CD4-positive, alpha-beta T cell treated with Interleukin-15 for 4 hours (primary cell): ENCODE data around the gene PPP1R9A.

Experiments used
- DNase-seq: peaks from one replicate; pipeline ENCODE4 v3.0.0-alpha.2; 2020; ENCODE audit warnings: low spot score

Gene PPP1R9A

DNA sequence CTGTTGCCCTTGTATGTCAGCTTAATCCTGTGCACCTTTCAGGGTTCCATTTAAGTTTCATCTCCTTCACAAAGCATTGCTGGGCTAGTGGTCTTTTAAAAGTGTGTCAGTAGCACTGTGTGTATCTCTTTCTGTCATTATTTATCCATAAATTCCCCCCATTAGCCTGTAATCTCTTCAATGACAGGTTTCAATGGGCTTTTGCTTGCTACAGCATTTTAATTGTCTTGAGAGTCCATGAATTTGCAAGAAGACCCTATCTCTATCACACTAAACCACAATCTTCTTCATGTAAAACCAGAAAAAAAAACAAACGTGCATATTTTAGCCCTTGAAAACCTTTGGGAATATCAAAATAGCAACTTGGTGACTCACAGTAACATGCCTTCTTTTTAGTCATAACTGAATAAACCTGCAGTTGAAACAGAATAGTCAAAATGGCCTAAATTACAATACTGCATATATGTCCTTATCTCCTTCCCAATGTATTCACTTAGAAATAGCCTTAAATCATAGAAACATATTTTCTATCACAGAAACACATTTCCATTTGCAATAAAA is 298.4 kb downstream of the PPP1R9A start:
- DNase-seq, result no peak

DNA sequence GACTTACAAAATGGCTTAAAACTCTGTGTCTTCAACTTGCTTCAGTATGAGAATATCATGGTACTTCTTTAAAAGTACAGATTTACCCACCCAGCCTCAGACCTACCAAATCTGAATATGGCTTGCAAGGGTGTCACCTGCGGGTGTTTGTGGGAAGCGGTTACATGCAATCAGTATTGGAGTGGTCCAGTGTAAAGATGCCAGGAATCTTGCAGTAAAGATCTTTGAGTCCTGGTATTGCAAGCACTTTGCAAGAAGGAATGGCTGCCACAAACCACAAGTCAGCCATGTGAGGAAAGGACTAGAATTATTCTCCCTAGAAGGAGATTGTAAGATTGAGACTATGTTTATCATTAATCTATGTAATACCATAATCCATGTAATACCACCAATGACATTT is 301.9 kb downstream of the PPP1R9A start:
- DNase-seq, result no peak

DNA sequence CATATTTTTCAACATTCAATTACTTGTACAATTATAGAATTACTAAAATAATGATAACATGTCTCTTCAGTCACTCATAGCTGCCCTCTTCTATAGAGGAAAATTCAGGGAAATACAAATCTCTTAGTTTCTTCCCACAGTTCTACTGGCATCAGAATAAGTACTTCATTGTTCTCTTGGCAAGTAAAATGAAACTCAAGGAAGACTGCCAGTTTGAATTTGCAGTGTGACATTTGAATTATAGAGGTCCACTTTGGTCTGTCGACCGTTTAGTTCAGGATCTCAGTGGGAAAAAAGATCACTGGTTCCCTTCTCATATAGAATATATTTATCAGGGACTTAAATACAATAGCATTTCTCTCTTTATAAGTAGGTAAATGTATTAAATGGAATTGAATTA is 302.4 kb downstream of the PPP1R9A start:
- DNase-seq, result no peak

DNA sequence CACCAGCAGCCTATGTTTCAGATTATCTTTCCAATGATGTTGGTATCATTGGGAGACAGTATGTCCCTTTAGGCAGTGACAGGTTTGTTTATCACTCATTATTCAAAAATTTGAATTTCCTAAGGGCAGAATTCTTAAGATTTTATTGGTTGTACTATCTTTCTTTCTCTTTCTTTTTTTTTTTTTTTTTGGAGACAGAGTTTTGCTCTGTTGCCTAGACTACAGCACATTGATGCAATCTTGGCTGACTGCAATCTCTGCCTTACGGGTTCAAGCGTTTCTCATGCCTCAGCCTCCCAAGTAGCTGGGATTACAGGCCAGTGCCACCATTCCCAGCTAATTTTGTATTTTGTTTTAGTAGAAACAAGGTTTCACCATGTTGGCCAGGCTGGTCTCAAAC is 305.8 kb downstream of the PPP1R9A start:
- no peak for DNase-seq

DNA sequence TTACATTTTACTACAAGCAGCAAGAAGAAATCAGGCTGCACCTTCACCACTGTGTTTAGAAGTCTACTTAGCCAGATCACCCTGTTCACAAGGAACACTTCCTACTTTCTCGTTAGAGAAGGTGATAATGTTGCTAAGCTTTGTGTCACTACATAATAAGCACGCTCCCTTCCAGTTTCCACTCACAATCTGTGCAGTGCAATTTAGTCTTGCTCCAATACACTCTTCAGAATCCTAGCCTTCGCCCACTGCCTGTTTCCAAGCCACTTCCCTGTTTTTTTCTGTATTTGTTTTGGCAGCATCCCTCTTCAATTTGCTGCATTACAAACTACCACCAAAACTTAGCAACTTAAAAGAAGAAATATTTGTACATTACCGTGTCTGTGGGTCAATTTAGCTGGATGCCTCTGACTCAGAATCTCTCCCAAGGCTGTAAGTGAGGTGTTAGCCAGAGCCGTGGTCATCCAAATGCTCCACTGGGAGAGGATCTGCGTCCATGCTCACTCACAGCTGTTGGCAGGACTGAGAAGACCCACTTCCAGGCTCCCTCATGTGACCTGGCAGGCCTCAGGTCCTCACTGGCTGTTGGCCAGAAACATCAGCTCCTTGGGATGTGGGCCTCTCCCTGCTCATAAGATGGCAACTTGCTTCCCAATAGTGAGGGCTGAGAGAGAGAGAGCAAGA is 306.6 kb downstream of the PPP1R9A start:
- DNase-seq, result no peak

DNA sequence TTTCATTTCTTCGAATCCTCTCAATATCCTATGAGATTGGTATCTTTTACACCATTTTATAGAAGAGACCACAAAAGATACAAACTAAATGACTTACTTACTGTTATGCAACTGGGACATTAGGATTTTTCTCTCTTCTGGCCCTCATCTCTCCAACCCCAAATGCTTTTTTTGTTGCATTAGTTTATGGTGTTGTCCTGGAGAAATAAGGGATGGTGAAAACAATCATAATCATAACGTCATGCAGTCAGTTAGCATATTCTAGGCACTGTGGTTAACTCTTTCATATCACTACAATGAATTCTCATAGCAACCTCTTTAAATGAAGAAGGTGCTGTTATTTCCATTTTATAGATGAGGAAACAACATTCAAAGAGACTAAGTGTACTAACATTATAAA is 312.3 kb downstream of the PPP1R9A start:
- no peak for DNase-seq

DNA sequence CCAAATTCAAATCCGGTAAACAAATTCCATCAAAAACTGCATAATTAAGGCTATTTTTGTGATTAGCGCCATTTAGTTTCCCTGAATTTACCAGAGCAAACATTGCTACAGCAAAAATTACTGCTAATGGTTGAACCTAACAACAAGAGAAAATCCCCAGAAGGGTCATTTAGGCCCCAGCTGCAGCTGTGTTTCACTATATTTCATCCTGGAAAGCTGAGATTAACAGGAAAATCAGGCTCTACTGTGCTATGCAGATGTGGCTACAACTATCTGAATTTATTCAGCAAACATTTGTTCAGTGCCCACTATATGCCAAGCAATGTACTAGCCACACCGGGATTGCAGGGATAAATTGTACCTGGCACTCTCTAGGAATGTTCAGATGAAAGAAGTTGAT is 312.9 kb downstream of the PPP1R9A start:
- no peak for DNase-seq

DNA sequence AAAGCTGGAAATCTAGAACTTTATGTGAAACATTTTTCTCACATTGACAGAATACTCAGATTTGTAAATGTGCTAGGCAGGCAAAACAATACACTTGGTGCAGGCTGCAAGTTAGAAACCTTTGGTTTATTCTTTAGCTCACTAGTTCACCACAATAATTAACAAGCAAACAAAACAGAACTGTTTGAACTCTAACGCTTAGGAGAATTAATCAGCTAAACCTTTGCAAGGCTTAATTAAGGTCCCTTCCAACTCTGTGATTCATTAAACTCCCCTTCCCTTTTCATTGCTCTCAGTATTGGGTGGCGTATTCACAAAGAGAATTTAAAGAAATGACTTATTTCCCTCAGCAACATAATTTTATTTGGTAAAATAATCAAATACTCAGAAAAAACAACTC is 317.9 kb downstream of the PPP1R9A start:
- DNase-seq, result no peak

DNA sequence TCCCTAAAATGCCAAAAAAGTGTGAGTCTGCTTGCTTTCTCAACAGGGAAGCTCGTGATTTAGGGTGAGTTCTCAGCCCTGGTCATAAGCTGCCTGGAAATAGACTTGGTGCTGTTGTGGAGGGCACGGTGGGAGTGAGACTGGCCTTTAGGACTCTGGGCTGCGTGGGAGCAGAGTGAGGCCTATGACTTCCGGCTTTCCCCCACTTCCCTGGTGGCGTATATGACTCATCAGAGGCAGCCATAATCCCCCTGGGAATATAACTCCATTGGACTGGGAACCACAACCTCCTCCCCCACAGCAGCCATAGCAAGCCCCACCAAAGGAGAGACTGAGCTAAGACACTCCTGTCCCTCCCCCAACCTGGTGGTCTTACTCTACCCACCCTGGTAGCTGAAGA is 321.9 kb downstream of the PPP1R9A start:
- DNase-seq, result no peak

DNA sequence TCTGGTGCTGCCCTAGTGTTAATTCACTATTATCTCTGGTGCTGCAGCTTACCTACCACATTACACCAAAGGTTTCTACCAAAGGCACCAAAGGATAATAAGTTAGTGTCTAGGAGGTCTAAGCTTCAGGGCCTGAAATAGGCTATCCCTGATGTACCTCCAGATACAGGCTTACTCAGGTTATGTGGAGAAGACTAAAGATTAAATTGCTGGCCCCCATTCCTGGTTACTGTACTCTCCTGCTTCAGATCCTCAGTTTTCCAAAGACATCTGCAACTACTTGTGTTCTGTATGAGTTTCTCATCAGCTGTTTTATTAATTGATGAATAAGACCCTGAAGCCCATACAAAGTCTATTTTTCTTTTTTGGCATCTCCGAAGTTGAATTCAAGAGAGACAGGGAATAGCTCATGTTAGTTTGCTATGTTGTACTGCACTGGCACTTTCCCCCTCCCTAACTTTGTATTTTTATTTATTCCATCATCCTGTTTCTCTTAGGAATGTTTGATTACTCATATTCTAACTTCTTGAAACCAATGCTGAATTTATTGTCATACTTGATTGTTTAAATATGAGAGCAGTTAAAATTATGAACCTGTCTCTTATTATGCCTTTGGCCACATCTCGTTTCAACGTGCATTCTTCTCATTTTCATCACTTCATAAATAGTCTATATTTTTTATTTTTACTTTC is 331.0 kb downstream of the PPP1R9A start:
- no peak for DNase-seq

DNA sequence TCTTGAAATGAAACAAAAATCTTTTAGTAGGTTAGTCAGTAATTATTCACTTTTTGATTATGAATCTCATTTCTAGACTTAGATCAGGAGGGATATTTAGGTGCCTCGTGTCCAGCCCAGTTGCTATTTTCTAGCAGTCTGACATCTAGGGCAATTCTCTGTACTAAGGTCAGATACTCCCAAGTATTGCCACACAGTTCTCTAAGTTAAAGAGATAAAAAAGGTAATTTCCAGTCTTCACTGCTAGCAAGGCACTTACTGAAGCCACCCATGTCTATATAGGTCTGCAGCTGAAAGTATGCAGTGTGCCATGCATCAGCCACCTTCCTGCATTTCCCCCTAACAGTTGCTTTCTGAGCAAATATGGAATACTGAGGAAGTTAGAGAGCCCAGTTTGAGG is 333.5 kb downstream of the PPP1R9A start:
- no peak for DNase-seq

DNA sequence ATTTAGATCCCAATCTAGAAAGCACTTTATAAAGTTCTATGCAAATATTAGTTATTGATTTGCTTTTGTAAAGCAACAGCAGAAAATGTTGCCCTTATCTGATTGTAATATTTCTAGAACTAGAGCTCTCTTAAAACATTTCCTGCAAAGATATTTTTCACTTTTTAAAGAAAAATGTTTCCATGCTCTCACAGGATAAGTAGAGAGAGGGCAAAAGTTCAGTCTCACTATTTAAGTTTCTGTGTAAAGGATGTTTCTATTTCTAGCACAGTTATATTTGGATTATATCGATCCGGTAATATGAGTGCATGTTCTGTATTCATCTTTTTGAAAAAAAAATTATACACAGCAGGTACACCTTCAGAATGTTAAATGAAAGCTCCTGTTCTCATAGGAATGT is 334.9 kb downstream of the PPP1R9A start:
- DNase-seq, result no peak

DNA sequence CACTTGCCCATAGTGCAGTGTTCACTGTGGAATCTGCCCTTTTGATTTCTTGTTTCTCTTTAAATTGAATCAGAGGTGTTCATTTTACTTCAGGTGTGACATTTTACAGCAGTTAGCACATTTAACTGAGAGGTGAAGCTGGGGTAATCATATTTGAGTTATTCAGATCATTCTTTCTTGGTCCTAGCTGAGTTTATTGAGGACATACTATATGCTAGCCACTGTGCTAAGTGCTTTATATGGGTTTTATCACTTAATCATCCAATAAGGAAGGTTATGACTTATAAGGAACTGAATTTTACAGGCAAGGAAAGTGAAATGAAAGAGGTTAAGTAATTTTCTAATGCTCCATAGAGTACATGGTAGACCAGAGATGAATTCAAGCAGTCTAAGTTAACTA is 337.2 kb downstream of the PPP1R9A start:
- DNase-seq, result no peak

DNA sequence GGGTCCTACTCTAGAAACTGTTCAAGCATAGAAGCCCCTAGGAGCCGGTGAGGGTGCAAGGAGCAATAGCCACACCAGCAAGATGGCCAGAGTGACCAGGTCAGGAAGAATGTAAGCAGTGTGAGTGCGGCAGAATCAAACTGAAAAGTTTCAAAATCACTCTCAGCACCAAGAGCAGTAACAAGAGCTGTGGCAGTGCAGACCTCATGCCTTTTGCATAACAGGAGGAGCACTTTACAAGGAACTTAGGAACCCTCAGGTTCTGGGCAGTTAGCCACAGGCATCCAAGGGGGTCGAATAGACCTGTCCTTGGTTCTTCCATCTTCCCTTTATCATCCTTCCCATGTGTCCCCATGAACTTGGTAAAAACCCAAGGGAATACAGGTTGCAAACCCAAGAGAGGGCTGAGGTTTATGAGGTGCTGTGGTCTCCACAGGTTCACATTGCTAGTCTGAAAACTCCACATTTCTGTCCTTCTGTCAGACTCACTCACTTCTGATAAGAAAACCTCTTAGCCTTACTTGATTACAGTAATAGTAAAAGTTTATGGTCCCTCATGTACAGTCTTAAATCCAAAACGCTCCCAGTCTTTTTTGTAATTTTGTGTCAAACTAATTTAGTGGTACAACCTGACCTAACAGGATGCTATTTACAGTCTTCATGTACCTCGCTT is 338.6 kb downstream of the PPP1R9A start:
- DNase-seq, result no peak

DNA sequence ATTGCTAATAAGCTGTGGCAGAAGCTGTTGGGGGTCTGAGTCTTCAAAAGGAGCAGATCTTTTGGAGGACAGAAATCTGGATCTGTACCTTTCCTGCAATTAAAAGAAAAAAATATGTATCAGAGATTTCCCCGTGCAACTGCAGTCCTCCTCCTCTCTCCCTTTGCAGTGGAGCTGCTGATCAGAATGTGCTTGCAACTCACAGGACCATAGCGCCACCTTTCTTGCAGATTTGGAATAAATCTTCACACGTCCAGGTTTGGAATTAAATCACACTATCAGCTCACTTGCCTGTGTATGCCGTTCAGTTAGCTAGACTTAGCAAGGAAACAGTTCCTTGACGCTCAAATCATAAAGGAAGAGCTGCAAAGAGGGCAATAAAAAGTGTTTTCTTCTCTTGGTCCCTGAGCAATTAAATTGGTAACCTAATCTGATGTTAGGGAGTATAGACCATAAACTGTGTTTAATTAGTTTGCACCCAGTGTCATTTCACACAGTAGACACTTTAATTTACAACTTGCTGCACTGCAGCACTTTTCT is 339.5 kb downstream of the PPP1R9A start:
- peak; percentile 7 for DNase-seq

DNA sequence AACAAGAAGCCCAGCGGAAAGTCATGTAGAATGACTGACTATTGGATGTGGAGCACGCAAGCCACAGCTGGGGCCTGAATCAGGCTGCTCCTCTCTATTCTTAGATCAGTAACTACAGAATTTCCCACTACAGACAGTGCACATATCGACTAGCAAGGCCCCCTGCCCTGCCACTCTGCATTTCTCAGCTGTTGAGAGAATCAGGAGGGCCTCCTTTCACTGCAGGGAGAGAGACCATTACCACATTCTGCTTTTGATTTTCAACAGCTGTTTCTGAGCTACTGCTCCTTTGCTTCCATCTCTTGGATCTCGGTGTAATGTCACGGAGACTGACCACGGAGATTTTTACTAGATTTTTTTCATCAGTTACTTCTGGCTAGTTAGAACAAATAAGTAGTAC is 343.2 kb downstream of the PPP1R9A start:
- DNase-seq, result no peak

DNA sequence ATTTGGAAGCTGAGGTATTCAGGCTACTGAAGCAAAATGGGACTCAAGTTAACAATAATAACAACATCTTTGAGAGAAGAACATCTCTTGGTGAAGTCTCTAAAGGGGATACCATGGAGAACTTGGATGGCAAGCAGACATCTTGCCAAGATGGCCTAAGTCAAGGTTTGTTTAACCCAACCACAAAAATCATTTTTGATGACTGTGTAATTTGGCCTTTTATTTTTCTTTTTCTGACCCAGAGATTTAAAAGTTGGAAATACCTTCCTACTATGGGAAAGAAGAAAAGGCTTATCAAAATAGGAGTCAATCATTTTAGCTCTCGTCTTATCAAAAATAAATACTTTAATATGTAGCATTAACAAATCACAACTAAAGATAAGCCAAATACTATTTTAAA is 344.6 kb downstream of the PPP1R9A start:
- no peak for DNase-seq

DNA sequence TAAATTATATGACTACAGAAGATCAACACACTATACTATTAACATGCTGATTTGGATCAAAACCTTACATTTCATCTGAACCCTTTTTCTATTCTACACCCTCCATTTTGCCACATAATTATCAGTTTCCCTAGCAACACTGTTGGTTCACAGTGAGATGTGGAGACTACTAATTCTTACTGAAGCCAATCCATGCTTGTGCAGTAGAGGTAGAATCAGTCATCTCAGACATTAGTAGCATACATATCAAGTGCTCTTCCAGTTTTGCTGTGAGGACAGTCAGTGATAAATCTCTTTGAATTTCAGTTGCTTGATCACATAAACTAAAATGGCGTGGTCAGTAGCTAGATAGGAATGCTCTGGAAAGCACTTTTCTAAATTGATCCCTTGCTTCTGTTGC is 346.6 kb downstream of the PPP1R9A start:
- no peak for DNase-seq

DNA sequence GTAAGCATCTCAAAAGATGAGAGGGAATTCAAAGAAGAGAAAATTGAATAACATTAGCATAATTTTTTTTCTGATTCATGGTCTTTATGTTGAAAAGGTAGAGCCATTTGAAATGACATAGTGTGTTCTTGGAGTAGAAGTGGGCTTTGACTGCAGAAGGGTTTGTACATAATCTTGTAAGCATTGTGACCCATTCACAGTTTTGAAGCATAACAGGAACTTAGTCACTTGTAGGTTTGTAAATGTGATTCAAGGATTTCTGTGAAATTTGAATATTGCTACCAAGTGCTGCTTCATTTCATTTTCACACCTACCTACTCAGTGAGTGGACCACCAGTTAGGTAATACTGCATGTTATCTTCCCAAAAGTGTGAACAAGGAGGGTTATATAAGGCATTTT is 348.3 kb downstream of the PPP1R9A start:
- DNase-seq, result no peak

DNA sequence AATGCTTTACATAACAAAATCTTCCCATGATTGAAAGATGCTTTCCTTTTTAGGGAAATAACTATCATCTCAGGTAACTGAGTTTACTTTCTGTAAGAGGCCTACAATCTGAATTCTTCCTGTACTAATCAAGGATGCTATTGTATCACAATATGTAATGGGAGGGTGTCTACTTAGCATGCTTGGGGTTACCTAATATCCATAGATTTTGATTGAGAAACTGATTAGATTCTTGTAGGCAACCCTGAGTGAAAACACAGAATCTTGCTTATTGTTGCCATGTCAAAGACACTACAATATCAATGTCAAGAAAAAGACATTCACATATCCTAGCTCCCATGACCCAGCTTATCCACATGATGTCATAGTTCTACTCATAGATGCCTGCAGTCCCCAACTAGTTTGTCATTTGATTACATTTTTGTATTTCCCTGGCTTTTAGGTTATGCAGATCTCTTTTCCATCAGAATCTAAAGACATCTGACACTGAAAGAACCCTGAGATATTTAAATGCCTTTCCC is 354.6 kb downstream of the PPP1R9A start:
- no peak for DNase-seq

DNA sequence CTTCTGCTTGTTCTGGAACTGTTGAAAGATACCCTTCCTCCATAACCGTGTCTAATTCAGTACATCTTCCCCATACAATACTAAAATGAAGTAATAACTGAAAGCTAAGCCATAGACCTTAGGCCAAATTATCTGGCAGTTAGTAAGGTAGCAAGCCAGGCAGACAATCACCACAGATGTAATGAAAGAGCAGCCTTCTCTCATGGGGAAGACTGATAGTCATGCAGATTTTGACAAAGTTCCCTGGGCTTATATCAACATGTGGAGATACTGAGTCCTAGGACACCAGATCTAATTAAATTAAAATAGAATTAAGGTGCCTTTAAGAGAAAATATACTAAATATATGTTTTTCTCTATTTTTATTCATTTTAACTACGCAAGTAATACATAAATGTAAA is 355.5 kb downstream of the PPP1R9A start:
- no peak for DNase-seq

DNA sequence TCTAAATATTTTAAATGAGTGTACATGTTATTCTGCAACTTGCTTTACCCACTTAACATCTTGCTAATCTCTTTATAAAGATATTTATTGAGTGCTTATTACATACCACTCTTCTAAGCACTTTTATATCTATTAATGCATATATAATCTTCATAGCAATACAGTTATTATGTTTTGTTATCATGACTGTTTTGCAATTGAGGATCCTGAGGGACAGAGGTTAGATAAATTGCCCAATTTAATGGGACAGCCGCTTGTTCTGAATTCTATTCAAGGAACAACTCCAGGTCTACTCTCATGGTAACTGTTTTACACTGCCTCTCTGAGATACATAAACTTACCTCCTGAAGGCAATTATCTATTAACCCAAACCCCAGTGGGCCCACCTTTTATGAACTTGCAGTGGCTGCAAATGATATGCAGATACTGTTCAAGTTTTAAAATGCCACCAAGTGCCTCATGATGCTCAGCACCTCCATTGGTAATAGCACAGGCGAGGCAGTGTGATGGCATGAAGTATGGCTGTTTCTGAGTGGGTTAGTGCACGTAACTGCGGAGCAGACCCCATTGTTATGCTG is 356.5 kb downstream of the PPP1R9A start:
- no peak for DNase-seq
